ENCODE measurements around the gene MUC12.

DNA sequence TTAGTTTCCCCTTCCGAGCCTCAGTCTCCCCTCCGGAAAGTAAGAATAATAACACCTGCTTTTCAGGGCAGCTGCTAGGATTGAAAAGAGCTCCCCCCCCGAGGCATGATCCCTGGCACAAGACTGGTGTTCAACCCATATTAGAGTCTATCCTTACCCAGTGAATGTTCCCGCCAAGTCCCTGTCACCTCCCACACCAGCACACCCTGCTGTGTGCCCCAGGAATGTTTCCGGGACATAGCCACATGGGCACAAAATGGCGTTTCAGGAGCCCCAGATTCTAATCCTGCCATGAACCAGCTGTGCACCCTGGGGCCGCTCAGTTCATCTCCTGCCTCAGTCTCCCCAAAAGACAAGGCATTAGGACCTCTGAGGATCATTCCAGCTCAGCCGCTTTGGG lies 51.1 kb downstream of the MUC12 start:
- TF ChIP-seq, protein P1, sequence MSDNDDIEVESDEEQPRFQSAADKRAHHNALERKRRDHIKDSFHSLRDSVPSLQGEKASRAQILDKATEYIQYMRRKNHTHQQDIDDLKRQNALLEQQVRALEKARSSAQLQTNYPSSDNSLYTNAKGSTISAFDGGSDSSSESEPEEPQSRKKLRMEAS (IDR thresholded peaks at IDR 0.05; ENCODE audit: insufficient read depth, insufficient read length): no peak
- TF ChIP-seq, protein P2, sequence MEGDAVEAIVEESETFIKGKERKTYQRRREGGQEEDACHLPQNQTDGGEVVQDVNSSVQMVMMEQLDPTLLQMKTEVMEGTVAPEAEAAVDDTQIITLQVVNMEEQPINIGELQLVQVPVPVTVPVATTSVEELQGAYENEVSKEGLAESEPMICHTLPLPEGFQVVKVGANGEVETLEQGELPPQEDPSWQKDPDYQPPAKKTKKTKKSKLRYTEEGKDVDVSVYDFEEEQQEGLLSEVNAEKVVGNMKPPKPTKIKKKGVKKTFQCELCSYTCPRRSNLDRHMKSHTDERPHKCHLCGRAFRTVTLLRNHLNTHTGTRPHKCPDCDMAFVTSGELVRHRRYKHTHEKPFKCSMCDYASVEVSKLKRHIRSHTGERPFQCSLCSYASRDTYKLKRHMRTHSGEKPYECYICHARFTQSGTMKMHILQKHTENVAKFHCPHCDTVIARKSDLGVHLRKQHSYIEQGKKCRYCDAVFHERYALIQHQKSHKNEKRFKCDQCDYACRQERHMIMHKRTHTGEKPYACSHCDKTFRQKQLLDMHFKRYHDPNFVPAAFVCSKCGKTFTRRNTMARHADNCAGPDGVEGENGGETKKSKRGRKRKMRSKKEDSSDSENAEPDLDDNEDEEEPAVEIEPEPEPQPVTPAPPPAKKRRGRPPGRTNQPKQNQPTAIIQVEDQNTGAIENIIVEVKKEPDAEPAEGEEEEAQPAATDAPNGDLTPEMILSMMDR (IDR thresholded peaks at IDR 0.05; ENCODE audit: extremely low read depth in 1 of 2, insufficient read depth in 1 of 2, low read depth in 1 of 2, low read length in 2 of 2): no peak
- no peak for TF ChIP-seq EZH2 (IDR thresholded peaks at IDR 0.05; ENCODE audit: borderline replicate concordance, low read depth, low read length, severe bottlenecking)
- TF ChIP-seq POLR2AphosphoS5 (IDR thresholded peaks at IDR 0.05; ENCODE audit: insufficient read depth, low read depth, low read length): no peak
- no peak for TF ChIP-seq POLR2A (IDR thresholded peaks at IDR 0.05; ENCODE audit: low read depth, low read length)

All from endothelial cell of umbilical vein (primary cell).